H9 (cell line): ENCODE data around the gene ECE1. TPM values are rescaled to one million over a fixed set of nuclear protein-coding genes. Genes with fewer than 3 reads are reported as not detected.

Experiments used
- DNase-seq: peaks from one replicate; pipeline ENCODE4 v3.0.0-alpha.2; 2017
- H2AFZ ChIP-seq: one replicate; pipeline ENCODE4 v1.6.1; 2013; ENCODE audit warnings: mild to moderate bottlenecking, low read length, control low read depth, moderate library complexity
- H2AK5ac ChIP-seq: 2 replicates; pipeline ENCODE4 v1.6.1; 2013; ENCODE audit warnings: low read length, control low read depth, mixed read lengths; ENCODE audit not compliant: insufficient read length
- H2BK120ac ChIP-seq: one replicate; pipeline ENCODE4 v1.6.1; 2013; ENCODE audit warnings: low read depth, mild to moderate bottlenecking, low read length, control low read depth, inconsistent platforms; ENCODE audit not compliant: poor library complexity, severe bottlenecking
- H2BK12ac ChIP-seq: 2 replicates; pipeline ENCODE4 v1.6.1; 2013; ENCODE audit warnings: low read length, control low read depth, mixed read lengths, low read depth; ENCODE audit not compliant: insufficient read length
- H2BK15ac ChIP-seq: 2 replicates; pipeline ENCODE4 v1.6.1; 2013; ENCODE audit warnings: low read depth, low read length, control low read depth
- H2BK20ac ChIP-seq: one replicate; pipeline ENCODE4 v1.6.1; 2013; ENCODE audit warnings: low read depth, mild to moderate bottlenecking, low read length, control low read depth, inconsistent platforms; ENCODE audit not compliant: poor library complexity, severe bottlenecking
- H2BK5ac ChIP-seq: 2 replicates; pipeline ENCODE4 v1.6.1; 2013; ENCODE audit warnings: low read length, control low read depth, mixed read lengths; ENCODE audit not compliant: insufficient read length
- H3K14ac ChIP-seq: 2 replicates; pipeline ENCODE4 v1.6.1; 2013; ENCODE audit warnings: low read length, control low read depth; ENCODE audit not compliant: insufficient read depth
- H3K18ac ChIP-seq: 2 replicates; pipeline ENCODE4 v1.6.1; 2013; ENCODE audit warnings: low read depth, mild to moderate bottlenecking, mixed read lengths, low read length, control low read depth; ENCODE audit not compliant: insufficient read length
- H3K23ac ChIP-seq: 2 replicates; pipeline ENCODE4 v1.6.1; 2013; ENCODE audit warnings: low read length, control low read depth, mixed read lengths, low read depth; ENCODE audit not compliant: insufficient read length
- H3K23me2 ChIP-seq: 2 replicates; pipeline ENCODE4 v1.6.1; 2013; ENCODE audit warnings: low read depth, mild to moderate bottlenecking, mixed read lengths, low read length, control low read depth; ENCODE audit not compliant: insufficient read length, poor library complexity, severe bottlenecking
- H3K27ac ChIP-seq: 2 replicates; pipeline ENCODE4 v1.5.1; 2013; ENCODE audit warnings: low read length, control low read depth, mixed read lengths, low read depth; ENCODE audit not compliant: insufficient read length
- H3K27me3 ChIP-seq: 2 replicates; pipeline ENCODE4 v1.6.1; 2013; ENCODE audit warnings: low read length, control low read depth, inconsistent platforms; ENCODE audit not compliant: insufficient read depth
- H3K4ac ChIP-seq: 2 replicates; pipeline ENCODE4 v1.6.1; 2013; ENCODE audit warnings: low read depth, mild to moderate bottlenecking, control low read depth, inconsistent platforms, low read length, moderate library complexity
- H3K4me1 ChIP-seq: 2 replicates; pipeline ENCODE4 v1.6.1; 2013; ENCODE audit warnings: low read length, control low read depth, inconsistent platforms; ENCODE audit not compliant: insufficient read depth
- H3K4me2 ChIP-seq: 2 replicates; pipeline ENCODE4 v1.6.1; 2013; ENCODE audit warnings: low read length, control low read depth, mixed read lengths; ENCODE audit not compliant: insufficient read length, insufficient read depth
- H3K56ac ChIP-seq: 2 replicates; pipeline ENCODE4 v1.6.1; 2013; ENCODE audit warnings: low read depth, mild to moderate bottlenecking, mixed read lengths, low read length, control low read depth; ENCODE audit not compliant: insufficient read length
- H3K79me1 ChIP-seq: 2 replicates; pipeline ENCODE4 v1.6.1; 2013; ENCODE audit warnings: low read depth, mild to moderate bottlenecking, moderate library complexity, low read length, control low read depth, inconsistent platforms; ENCODE audit not compliant: insufficient read depth, poor library complexity, severe bottlenecking
- H3K79me2 ChIP-seq: 2 replicates; pipeline ENCODE4 v1.6.1; 2013; ENCODE audit warnings: low read length, control low read depth, inconsistent platforms; ENCODE audit not compliant: insufficient read depth
- H3K9ac ChIP-seq: 2 replicates; pipeline ENCODE4 v1.6.1; 2013; ENCODE audit warnings: low read length, control low read depth, mixed read lengths; ENCODE audit not compliant: insufficient read length; ENCODE audit errors: extremely low read depth
- H3K9me3 ChIP-seq: one replicate; pipeline ENCODE4 v1.6.1; 2013; ENCODE audit warnings: low read depth, low read length, inconsistent platforms; ENCODE audit not compliant: control insufficient read depth
- H3T11ph ChIP-seq: one replicate; pipeline ENCODE4 v1.6.1; 2013; ENCODE audit warnings: mild to moderate bottlenecking, low read length, control low read depth, inconsistent platforms
- H4K20me1 ChIP-seq: one replicate; pipeline ENCODE4 v1.6.1; 2013; ENCODE audit not compliant: control insufficient read depth, insufficient read length, insufficient read depth
- H4K5ac ChIP-seq: 2 replicates; pipeline ENCODE4 v1.6.1; 2013; ENCODE audit warnings: low read depth, mild to moderate bottlenecking, mixed read lengths, low read length, control low read depth; ENCODE audit not compliant: insufficient read length
- H4K8ac ChIP-seq: replicated peaks from 2 replicates; pipeline ENCODE4 v1.6.1; 2013; ENCODE audit warnings: low read length, control low read depth, mixed read lengths, low read depth; ENCODE audit not compliant: insufficient read length
- H4K91ac ChIP-seq: 2 replicates; pipeline ENCODE4 v1.6.1; 2013; ENCODE audit warnings: low read depth, mild to moderate bottlenecking, moderate library complexity, mixed read lengths, low read length, control low read depth; ENCODE audit not compliant: insufficient read length
- H3K27ac Mint-ChIP-seq, 3 experiments: 2 replicates in 2 of 3; 3 replicates in 1 of 3; pipeline ENCODE4 v1.8.0; 2020 to 2021; ENCODE audit warnings: mixed read lengths in 3 of 3, mild to moderate bottlenecking in 1 of 3, moderate library complexity in 1 of 3
- H3K27me3 Mint-ChIP-seq: 2 replicates; pipeline ENCODE4 v1.8.0; 2021; ENCODE audit warnings: low read depth, mild to moderate bottlenecking, moderate library complexity, mixed read lengths
- H3K36me3 Mint-ChIP-seq, 3 experiments: 2 replicates in 2 of 3; 3 replicates in 1 of 3; pipeline ENCODE4 v1.8.0; 2020 to 2021; ENCODE audit warnings: low read depth in 3 of 3, mixed read lengths in 3 of 3; ENCODE audit not compliant: insufficient read depth in 1 of 3
- H3K4me1 Mint-ChIP-seq, 2 experiments: 2 replicates each; pipeline ENCODE4 v1.8.0; 2020; ENCODE audit warnings: mixed read lengths in 2 of 2
- H3K4me3 Mint-ChIP-seq, 2 experiments: 2 replicates in 1 of 2; 3 replicates in 1 of 2; pipeline ENCODE4 v1.8.0; 2020 to 2021; ENCODE audit warnings: mild to moderate bottlenecking in 2 of 2, mixed read lengths in 2 of 2, moderate library complexity in 1 of 2
- H3K9me3 Mint-ChIP-seq, 2 experiments: 2 replicates in 1 of 2; 3 replicates in 1 of 2; pipeline ENCODE4 v1.8.0; 2020; ENCODE audit warnings: mild to moderate bottlenecking in 2 of 2, mixed read lengths in 2 of 2, moderate library complexity in 1 of 2
- CTCF ChIP-seq: fragments of 200-600 bp; sonication (generic); conservative IDR thresholded peaks from 3 replicates; pipeline ENCODE4 v1.8.0; 2021; ENCODE audit warnings: antibody characterized with exemption, mild to moderate bottlenecking
- WGBS: extraction: QIAGEN DNeasy Blood & Tissue Kit; methylation state at CpG from one replicate; pipeline ENCODE4 v1.1.7; 2013; ENCODE audit warnings: missing lambda C conversion rate, low lambda C conversion rate, mixed read lengths; ENCODE audit not compliant: insufficient read length; ENCODE audit errors: extremely low coverage; 5-methylcytosine and 5-hydroxymethylcytosine counted together
- total RNA-seq: library from RNA; stranded (reverse); gene quantifications from 2 replicates; pipeline ENCODE4 v1.2.1, GENCODE V29; 2021

The ECE1 gene
- total RNA-seq, 1 experiment from 2014 or later, result 31.1 TPM

DNA sequence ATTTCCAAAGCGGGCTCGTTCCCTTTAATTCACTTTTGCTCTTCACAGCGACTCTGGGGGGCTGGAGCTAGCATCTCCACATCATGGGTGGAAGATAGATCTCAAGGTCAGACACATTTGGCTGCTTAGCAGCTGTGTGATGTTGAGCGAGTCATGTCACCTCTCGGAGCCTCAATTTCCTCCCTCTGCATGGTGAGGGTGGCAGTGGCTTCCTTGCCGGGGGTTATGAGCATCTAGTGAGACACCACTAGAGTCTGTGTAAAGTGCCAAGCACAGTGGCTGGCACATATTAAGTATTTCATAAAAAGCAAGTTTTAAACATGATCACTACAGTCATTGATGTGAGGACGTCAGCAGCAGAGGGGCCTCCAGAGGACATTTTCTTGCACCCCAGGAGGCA, 16.9 kb upstream of the ECE1 start:
- no peak overlapping the region for H3K23ac ChIP-seq
- no peaks in the 10 kb centered on the region for H3K9me3 ChIP-seq
- DNase-seq, result no peak

More for the DNA sequence above, 16.9 kb upstream of the ECE1 start:
- H3K9ac ChIP-seq, result no peak overlapping the region
- H3K4ac ChIP-seq, result no peak overlapping the region
- H4K20me1 ChIP-seq, result no peaks in the 10 kb centered on the region
- H3K27ac ChIP-seq, result no peak overlapping the region
- H3K9me3 Mint-ChIP-seq, result peaks cover 0 to 3% of the 10 kb centered on the region in 2 experiments; a peak in 2 of 5 replicates
- H3K79me2 ChIP-seq, result no peaks in the 10 kb centered on the region
- no peak overlapping the region for H4K91ac ChIP-seq
- no peak overlapping the region for H4K8ac ChIP-seq
- H3K4me1 ChIP-seq, result peaks cover 3% of the 10 kb centered on the region; the same call in 1 of the 2 replicates
- H3K14ac ChIP-seq, result no peak overlapping the region
- no peak overlapping the region for H3K18ac ChIP-seq
- no peak overlapping the region for H2AFZ ChIP-seq
- H2BK15ac ChIP-seq, result no peak overlapping the region
- H4K5ac ChIP-seq, result no peak overlapping the region
- H3K79me1 ChIP-seq, result no peaks in the 10 kb centered on the region
- H2BK12ac ChIP-seq, result no peak overlapping the region
- no peak overlapping the region for H2AK5ac ChIP-seq
- no peak overlapping the region for H3K4me3 Mint-ChIP-seq
- WGBS, result no CpG with 5 or more reads among the region's 7 CpGs
- peak overlapping the region in 2 of 3 experiments; percentile 17 to 77; a peak in 1 of 7 replicates for H3K27ac Mint-ChIP-seq
- H2BK20ac ChIP-seq, result no peak overlapping the region
- no peak for TF ChIP-seq CTCF
- peaks cover 3 to 5% (median 4%) of the 10 kb centered on the region in 3 experiments; a peak in 6 of 7 replicates for H3K36me3 Mint-ChIP-seq
- H2BK5ac ChIP-seq, result no peak overlapping the region
- peaks cover 54 to 64% of the 10 kb centered on the region in 2 experiments for H3K4me1 Mint-ChIP-seq
- no peak overlapping the region for H2BK120ac ChIP-seq
- no peak overlapping the region for H3K56ac ChIP-seq
- no peaks in the 10 kb centered on the region for H3K27me3 ChIP-seq
- H3K27me3 Mint-ChIP-seq, result no peaks in the 10 kb centered on the region; the same call in 1 of the 2 replicates
- H3T11ph ChIP-seq, result no peak overlapping the region
- H3K23me2 ChIP-seq, result no peaks in the 10 kb centered on the region
- H3K4me2 ChIP-seq, result no peak overlapping the region
